CD14-positive monocyte (primary cell): Measurements from ENCODE around the gene ZNF784. TPM values are rescaled to one million over a fixed set of nuclear protein-coding genes. Genes with fewer than 3 reads are reported as not detected.
A peak's percentile ranks its signal among the peaks of the same experiment; 100 is the strongest.

ENCODE experiments used
- DNase-seq, 3 donors: peaks; one replicate each; pipeline ENCODE4 v3.0.0-alpha.2; 2011 to 2022
- H2AFZ ChIP-seq: 2 replicates; pipeline ENCODE4 v1.6.0; 2012; ENCODE audit warnings: mild to moderate bottlenecking, low read depth, low read length, inconsistent platforms; ENCODE audit not compliant: insufficient read depth, poor library complexity, severe bottlenecking
- H3K27ac ChIP-seq, 2 donors: 1 replicate in 1 of 2; 2 replicates in 1 of 2; pipeline ENCODE4 v1.5.1; 2012 to 2013; ENCODE audit warnings: low read length in 2 of 2, control low read depth in 1 of 2, inconsistent platforms in 1 of 2, low read depth in 1 of 2, mild to moderate bottlenecking in 1 of 2
- H3K27me3 ChIP-seq, 2 donors: one replicate each; pipeline versions ENCODE4 v1.6.0 to v1.6.1; 2011 to 2013; ENCODE audit warnings: low read length in 2 of 2; ENCODE audit not compliant: control insufficient read depth in 2 of 2, insufficient read depth in 2 of 2
- H3K36me3 ChIP-seq, 2 donors: replicated peaks in 1 of 2; 1 replicate in 1 of 2; 2 replicates in 1 of 2; pipeline versions ENCODE4 v1.5.1 to v1.6.1; 2012 to 2013; ENCODE audit warnings: low read length in 2 of 2, control low read depth in 1 of 2, inconsistent platforms in 1 of 2, mild to moderate bottlenecking in 1 of 2; ENCODE audit not compliant: insufficient read depth in 2 of 2, control insufficient read depth in 1 of 2
- H3K4me1 ChIP-seq, 2 donors: 1 replicate in 1 of 2; 2 replicates in 1 of 2; pipeline versions ENCODE4 v1.5.1 to v1.6.1; 2012 to 2013; ENCODE audit warnings: low read length in 2 of 2, control low read depth in 1 of 2, inconsistent platforms in 1 of 2, mild to moderate bottlenecking in 1 of 2, moderate library complexity in 1 of 2; ENCODE audit not compliant: insufficient read depth in 2 of 2, control insufficient read depth in 1 of 2
- H3K4me2 ChIP-seq: replicated peaks from 2 replicates; pipeline ENCODE3; 2012; ENCODE audit warnings: low read length, moderate library complexity, mild to moderate bottlenecking; ENCODE audit not compliant: poor library complexity, severe bottlenecking; ENCODE audit errors: extremely low read depth
- H3K4me3 ChIP-seq, 3 experiments: fragments of 200-600 bp in 1 of 3; sonication (generic) in 1 of 3; replicated peaks in 1 of 3; 1 replicate in 2 of 3; 2 replicates in 1 of 3; pipeline ENCODE4 v1.5.1; 2011 to 2013; ENCODE audit warnings: low read length in 3 of 3, mild to moderate bottlenecking in 3 of 3, control low read depth in 2 of 3, low read depth in 2 of 3, inconsistent platforms in 1 of 3, moderate library complexity in 1 of 3
- H3K79me2 ChIP-seq: 2 replicates; pipeline ENCODE4 v1.6.0; 2012; ENCODE audit warnings: mild to moderate bottlenecking, control low read depth, inconsistent platforms, low read length, moderate library complexity; ENCODE audit not compliant: insufficient read depth
- H3K9ac ChIP-seq: 2 replicates; pipeline ENCODE4 v1.6.0; 2017; ENCODE audit warnings: low read length, mild to moderate bottlenecking; ENCODE audit not compliant: insufficient read depth, poor library complexity, severe bottlenecking
- H3K9me3 ChIP-seq, 2 donors: replicated peaks in 1 of 2; 1 replicate in 1 of 2; 2 replicates in 1 of 2; pipeline versions ENCODE4 v1.5.1 to v1.6.1; 2012 to 2013; ENCODE audit warnings: low read length in 2 of 2, control low read depth in 1 of 2; ENCODE audit not compliant: control insufficient read depth in 1 of 2, insufficient read depth in 1 of 2
- H4K20me1 ChIP-seq: 2 replicates; pipeline ENCODE4 v1.6.0; 2012; ENCODE audit warnings: mild to moderate bottlenecking, low read length, control low read depth, moderate library complexity; ENCODE audit not compliant: insufficient read depth
- H3K27ac Mint-ChIP-seq, 7 donors: one replicate each; pipeline ENCODE4 v1.8.0; 2020; ENCODE audit warnings: mild to moderate bottlenecking in 7 of 7, mixed read lengths in 7 of 7, moderate library complexity in 6 of 7, inconsistent platforms in 2 of 7
- H3K27me3 Mint-ChIP-seq, 3 donors: one replicate each; pipeline ENCODE4 v1.8.0; 2021 to 2022; ENCODE audit warnings: low read depth in 3 of 3, mild to moderate bottlenecking in 3 of 3, mixed read lengths in 3 of 3, moderate library complexity in 3 of 3, inconsistent platforms in 1 of 3
- H3K36me3 Mint-ChIP-seq, 2 donors: one replicate each; pipeline ENCODE4 v1.8.0; 2020; ENCODE audit warnings: mixed read lengths in 2 of 2, inconsistent platforms in 1 of 2, mild to moderate bottlenecking in 1 of 2
- H3K4me1 Mint-ChIP-seq: one replicate; pipeline ENCODE4 v1.8.0; 2020; ENCODE audit warnings: mild to moderate bottlenecking, mixed read lengths
- H3K4me3 Mint-ChIP-seq, 2 donors: one replicate each; pipeline ENCODE4 v1.8.0; 2020; ENCODE audit warnings: mild to moderate bottlenecking in 2 of 2, mixed read lengths in 2 of 2, moderate library complexity in 1 of 2
- H3K9me3 Mint-ChIP-seq, 7 donors: one replicate each; pipeline ENCODE4 v1.8.0; 2020 to 2022; ENCODE audit warnings: mixed read lengths in 7 of 7, mild to moderate bottlenecking in 6 of 7, moderate library complexity in 6 of 7, inconsistent platforms in 2 of 7
- CTCF ChIP-seq: fragments of 200-600 bp; IDR thresholded peaks from one replicate; pipeline ENCODE4 v1.8.0; 2022; ENCODE audit warnings: antibody characterized with exemption, mild to moderate bottlenecking
- WGBS: methylation state at CpG from one replicate; pipeline ENCODE4 v1.1.5; 2013; ENCODE audit warnings: missing lambda C conversion rate; ENCODE audit not compliant: insufficient coverage; 5-methylcytosine and 5-hydroxymethylcytosine counted together
- intact Hi-C, 2 donors: fragments of 100-400 bp; cut with micrococcal nuclease; formaldehyde crosslinking; loops; one replicate each; pipeline versions ENCODE4 v1.15.0 to v1.15.1; 2023
- polyA plus RNA-seq, 3 donors: library from polyadenylated mRNA; depleted of rRNA in 1 of 3; unstranded in 2 of 3; stranded (reverse) in 1 of 3; fragments of 300-500 nt in 2 of 3; fragments of >200 nt in 1 of 3; fragmentation: Illumina TruSeq in 2 of 3; gene quantifications; 1 replicate in 2 of 3; 2 replicates in 1 of 3; pipeline ENCODE4 v1.2.3, GENCODE V29; 2012 to 2021

ZNF784 gene
- polyA plus RNA-seq, 3 donors, result 1.5 to 5.5 (median 2.4) TPM

- intact Hi-C loops, result loop anchor here in 1 of 2 donors (10.0 kb wide), 1 partner anchor 199 kb away; the partner anchor contains the start of gene UBE2S
- Mint-ChIP-seq H3K27ac (peak overlapping the region in 6 of 7 donors; percentile 22 to 97 (median 94)), H3K27me3 (no peaks in the 10 kb centered on the region), H3K36me3 (peaks cover 12 to 25% of the 10 kb centered on the region in 2 donors), H3K9me3 (peaks cover 0 to 2% (median 0%) of the 10 kb centered on the region in 7 donors), H3K4me1 (peaks cover 54% of the 10 kb centered on the region), H3K4me3 (peak overlapping the region; percentile 34 to 92)
- 83% methylated on average over 16 of the region's 22 CpGs for WGBS
- H3K27ac ChIP-seq, result peak overlapping the region in 1 of 2 donors; percentile 85
- H3K36me3 ChIP-seq, result peaks cover 0 to 25% of the 10 kb centered on the region in 2 donors
- peak overlapping the region; percentile 77 for H3K4me2 ChIP-seq
- no peaks in the 10 kb centered on the region for H3K27me3 ChIP-seq
- no peak for TF ChIP-seq CTCF
- H3K79me2 ChIP-seq, result peaks cover 67% of the 10 kb centered on the region
- no peak overlapping the region for H2AFZ ChIP-seq
- H3K4me1 ChIP-seq, result peaks cover 34 to 60% of the 10 kb centered on the region in 2 donors
- no peaks in the 10 kb centered on the region for H3K9me3 ChIP-seq
- H3K4me3 ChIP-seq, result peak overlapping the region in 1 of 3 experiments; percentile 81
- no peak for DNase-seq
- H3K9ac ChIP-seq, result no peak overlapping the region
- peaks cover 20% of the 10 kb centered on the region for H4K20me1 ChIP-seq
These were observed 20.6 kb downstream of the ZNF784 start for GRCh38 chr19:55603581-55604292.

GRCh38 chr19:55603115-55603514 lies 21.3 kb downstream of the ZNF784 start:
- Mint-ChIP-seq H3K36me3 (peaks cover 9 to 21% of the 10 kb centered on the region in 2 donors), H3K27ac (peak overlapping the region in 3 of 7 donors; percentile 63 to 77 (median 77)), H3K4me1 (peaks cover 54% of the 10 kb centered on the region), H3K27me3 (no peaks in the 10 kb centered on the region), H3K4me3 (no peak overlapping the region), H3K9me3 (peaks cover 0 to 4% (median 0%) of the 10 kb centered on the region in 7 donors)
- intact Hi-C loops, result loop anchor here in 1 of 2 donors (10.0 kb wide), 1 partner anchor 198 kb away; the partner anchor contains the start of gene UBE2S
- peaks cover 34 to 60% of the 10 kb centered on the region in 2 donors for H3K4me1 ChIP-seq
- no peak overlapping the region for H3K4me3 ChIP-seq
- H2AFZ ChIP-seq, result no peak overlapping the region
- DNase-seq, result no peak
- H3K4me2 ChIP-seq, result no peak overlapping the region
- H3K27me3 ChIP-seq, result no peaks in the 10 kb centered on the region
- H3K79me2 ChIP-seq, result peaks cover 63% of the 10 kb centered on the region
- no peak overlapping the region for H3K27ac ChIP-seq
- 96% methylated on average over 14 of the region's 21 CpGs for WGBS
- no peaks in the 10 kb centered on the region for H3K9me3 ChIP-seq
- peaks cover 0 to 25% of the 10 kb centered on the region in 2 donors for H3K36me3 ChIP-seq
- peaks cover 15% of the 10 kb centered on the region for H4K20me1 ChIP-seq
- no peak for TF ChIP-seq CTCF
- no peak overlapping the region for H3K9ac ChIP-seq
